Activated T-helper 2 cell treated with anti-CD3 and anti-CD28 coated beads, Interferon-gamma antibody, Interleukin-2, Interleukin-4, amounts not matched to agents 10 μg/mL and 5 μg/mL and 100 μg/mL, durations not matched to agents 14 hours and 24 hours and 36 hours (primary cell): ENCODE data around the gene ARHGAP12. TPM values are rescaled to one million over a fixed set of nuclear protein-coding genes. Genes with fewer than 3 reads are reported as not detected.

Experiments used
- DNase-seq: peaks from one replicate; pipeline ENCODE4 v3.0.0; 2021; ENCODE audit warnings: low spot score
- H3K27ac Mint-ChIP-seq: one replicate; pipeline ENCODE4 v1.8.0; 2021; ENCODE audit warnings: mixed read lengths
- H3K27me3 Mint-ChIP-seq: one replicate; pipeline ENCODE4 v1.8.0; 2021; ENCODE audit warnings: low read depth, mixed read lengths
- H3K36me3 Mint-ChIP-seq: one replicate; pipeline ENCODE4 v1.8.0; 2021; ENCODE audit warnings: low read depth, mixed read lengths
- H3K4me1 Mint-ChIP-seq: one replicate; pipeline ENCODE4 v1.8.0; 2021; ENCODE audit warnings: low read depth, mixed read lengths
- H3K4me3 Mint-ChIP-seq: one replicate; pipeline ENCODE4 v1.8.0; 2021; ENCODE audit warnings: low read depth, mild to moderate bottlenecking, moderate library complexity, mixed read lengths
- H3K9me3 Mint-ChIP-seq: one replicate; pipeline ENCODE4 v1.8.0; 2021; ENCODE audit warnings: mixed read lengths
- intact Hi-C: fragments of 100-400 bp; cut with micrococcal nuclease; formaldehyde crosslinking; loops from one replicate; pipeline ENCODE4 v1.15.1; 2023
- total RNA-seq: library from RNA; stranded (reverse); gene quantifications from 2 replicates; pipeline ENCODE4 v1.2.3, GENCODE V29; 2022

The ARHGAP12 gene
- total RNA-seq, 1 donor from 2014 or later = 2.7 TPM

DNA sequence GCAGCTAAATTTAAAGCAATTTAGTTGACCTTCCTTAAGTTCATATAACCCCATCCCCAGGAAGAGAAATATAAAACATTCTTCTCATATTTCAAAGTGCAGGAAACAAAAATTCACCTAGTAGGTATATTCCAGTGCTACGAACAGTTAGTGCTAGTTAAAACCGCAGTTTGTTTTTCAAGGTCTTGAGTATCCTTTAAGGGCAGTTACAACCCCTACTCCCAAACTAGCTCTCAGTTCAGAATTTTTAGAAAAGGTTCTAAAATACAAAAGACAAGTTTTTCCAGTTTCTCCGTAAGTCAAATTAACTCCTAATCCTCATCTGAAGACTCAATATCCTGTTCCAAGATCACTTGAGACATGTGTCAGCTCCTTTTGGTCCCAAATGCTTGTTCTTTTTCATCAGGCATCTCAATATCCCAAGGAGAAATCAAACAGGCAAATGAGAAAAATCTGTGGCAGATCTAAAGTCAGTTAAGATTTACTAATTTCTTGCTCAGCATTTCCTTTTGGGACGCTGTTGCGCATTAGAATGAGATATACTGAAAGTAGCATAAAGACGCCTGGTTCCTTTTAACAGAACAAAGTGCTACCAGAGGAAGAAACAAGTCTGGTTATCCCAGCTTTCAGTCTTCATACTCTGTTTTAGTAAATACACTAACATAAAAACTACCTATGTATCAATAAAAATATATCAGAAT lies 51.8 kb downstream of the ARHGAP12 start:
- peaks cover 18% of the 10 kb centered on the region for H3K4me1 Mint-ChIP-seq
- H3K27ac Mint-ChIP-seq = no peak overlapping the region
- no peaks in the 10 kb centered on the region for H3K36me3 Mint-ChIP-seq
- H3K4me3 Mint-ChIP-seq = no peak overlapping the region
- DNase-seq = no peak
- intact Hi-C loops = loop anchor here (5.0 kb wide), 1 partner anchor 45 kb away; no protein-coding TSS in a partner anchor
- H3K27me3 Mint-ChIP-seq = peaks cover 1% of the 10 kb centered on the region
- no peaks in the 10 kb centered on the region for H3K9me3 Mint-ChIP-seq

GRCh38 chr10:31875608-31876007 lies 53.0 kb downstream of the ARHGAP12 start:
- Mint-ChIP-seq H3K9me3 (no peaks in the 10 kb centered on the region), H3K27me3 (peaks cover 1% of the 10 kb centered on the region), H3K27ac (no peak overlapping the region), H3K4me3 (no peak overlapping the region), H3K36me3 (no peaks in the 10 kb centered on the region), H3K4me1 (peaks cover 18% of the 10 kb centered on the region)
- intact Hi-C loops = loop anchor here (5.0 kb wide), 1 partner anchor 47 kb away; no protein-coding TSS in a partner anchor
- no peak for DNase-seq

- intact Hi-C loops = no loop called here
- Mint-ChIP-seq H3K9me3 (no peaks in the 10 kb centered on the region), H3K4me1 (peaks cover 17% of the 10 kb centered on the region), H3K4me3 (no peak overlapping the region), H3K27ac (no peak overlapping the region), H3K36me3 (no peaks in the 10 kb centered on the region), H3K27me3 (no peaks in the 10 kb centered on the region)
- no peak for DNase-seq
Observed at GRCh38 chr10:31873724-31874123, 54.9 kb downstream of the ARHGAP12 start.

- intact Hi-C loops = no loop called here
- H3K27ac Mint-ChIP-seq = no peak overlapping the region
- H3K4me1 Mint-ChIP-seq = peaks cover 10% of the 10 kb centered on the region
- no peak overlapping the region for H3K4me3 Mint-ChIP-seq
- no peaks in the 10 kb centered on the region for H3K36me3 Mint-ChIP-seq
- DNase-seq = no peak
- H3K9me3 Mint-ChIP-seq = no peaks in the 10 kb centered on the region
- H3K27me3 Mint-ChIP-seq = no peaks in the 10 kb centered on the region
Observed at GRCh38 chr10:31871266-31872065, 57.2 kb downstream of the ARHGAP12 start.

DNA sequence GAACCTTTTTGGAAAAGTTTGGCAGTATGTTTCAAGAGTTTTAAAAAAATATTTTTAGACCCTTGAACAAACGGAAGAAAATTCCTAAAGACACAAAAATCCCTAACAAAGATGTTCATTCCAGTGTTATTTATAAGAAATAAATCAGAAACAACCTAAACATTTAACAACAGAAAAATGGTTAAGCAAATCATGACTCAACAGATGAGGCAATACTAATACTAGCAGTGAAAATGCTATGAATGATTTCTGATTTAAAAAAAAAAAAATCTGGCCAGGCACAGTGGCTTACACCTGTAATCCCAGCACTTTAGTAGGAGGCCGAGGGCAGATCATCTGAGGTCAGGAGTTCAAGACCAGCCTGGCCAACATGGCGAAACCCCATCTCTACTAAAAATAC lies 61.0 kb downstream of the ARHGAP12 start:
- H3K4me1 Mint-ChIP-seq = peaks cover 7% of the 10 kb centered on the region
- intact Hi-C loops = no loop called here

DNA sequence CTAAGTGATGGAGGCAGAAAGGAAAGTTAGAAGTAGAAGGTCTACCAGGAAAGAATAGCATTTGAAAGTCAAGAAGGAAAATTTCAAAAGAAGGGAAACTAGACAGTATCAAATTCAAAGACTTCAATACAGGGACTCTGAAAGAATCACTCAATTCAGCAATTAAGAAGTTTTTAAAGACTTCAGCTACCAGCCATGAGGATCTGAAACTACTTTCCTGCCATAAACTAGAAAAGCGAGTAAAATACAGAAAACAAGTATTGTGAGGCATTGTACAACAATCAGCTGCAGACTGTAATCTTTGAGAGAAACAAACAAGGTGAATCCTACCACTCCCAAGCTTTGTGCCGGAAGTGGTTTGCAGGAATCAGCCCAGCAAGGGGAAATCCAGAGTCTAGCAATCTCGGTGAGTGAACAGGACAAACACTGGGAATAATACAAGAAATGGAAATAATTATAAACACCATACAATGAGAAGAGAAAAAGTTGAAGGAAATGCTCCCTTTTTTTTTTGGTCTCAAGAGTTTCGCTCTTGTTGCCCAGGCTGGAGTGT lies 62.4 kb downstream of the ARHGAP12 start:
- no peaks in the 10 kb centered on the region for H3K36me3 Mint-ChIP-seq
- H3K4me3 Mint-ChIP-seq = no peak overlapping the region
- intact Hi-C loops = no loop called here
- H3K27ac Mint-ChIP-seq = no peak overlapping the region
- peaks cover 13% of the 10 kb centered on the region for H3K27me3 Mint-ChIP-seq
- DNase-seq = no peak
- no peaks in the 10 kb centered on the region for H3K9me3 Mint-ChIP-seq
- peaks cover 10% of the 10 kb centered on the region for H3K4me1 Mint-ChIP-seq

More for the DNA sequence above, 61.0 kb downstream of the ARHGAP12 start:
- Mint-ChIP-seq H3K27ac (no peak overlapping the region), H3K9me3 (no peaks in the 10 kb centered on the region), H3K4me3 (no peak overlapping the region), H3K27me3 (peaks cover 13% of the 10 kb centered on the region), H3K36me3 (no peaks in the 10 kb centered on the region)
- DNase-seq = no peak

- no peak overlapping the region for H3K27ac Mint-ChIP-seq
Observed at GRCh38 chr10:31864834-31865518, 63.7 kb downstream of the ARHGAP12 start.

GRCh38 chr10:31855033-31855432 lies 73.6 kb downstream of the ARHGAP12 start:
- intact Hi-C loops = no loop called here
- H3K27me3 Mint-ChIP-seq = no peaks in the 10 kb centered on the region
- H3K9me3 Mint-ChIP-seq = no peaks in the 10 kb centered on the region
- H3K27ac Mint-ChIP-seq = no peak overlapping the region
- H3K36me3 Mint-ChIP-seq = no peaks in the 10 kb centered on the region
- peaks cover 10% of the 10 kb centered on the region for H3K4me1 Mint-ChIP-seq
- no peak overlapping the region for H3K4me3 Mint-ChIP-seq
- DNase-seq = no peak

More at GRCh38 chr10:31864834-31865518, 63.7 kb downstream of the ARHGAP12 start:
- Mint-ChIP-seq H3K4me1 (peaks cover 10% of the 10 kb centered on the region), H3K9me3 (no peaks in the 10 kb centered on the region), H3K27me3 (peaks cover 13% of the 10 kb centered on the region), H3K36me3 (no peaks in the 10 kb centered on the region), H3K4me3 (no peak overlapping the region)
- no peak for DNase-seq
- intact Hi-C loops = loop anchor here (5.0 kb wide), 1 partner anchor 62 kb away; the partner anchor contains the start of gene ARHGAP12

GRCh38 chr10:31853629-31854028 lies 75.0 kb downstream of the ARHGAP12 start:
- no peak overlapping the region for H3K27ac Mint-ChIP-seq
- H3K9me3 Mint-ChIP-seq = no peaks in the 10 kb centered on the region
- H3K4me1 Mint-ChIP-seq = peaks cover 10% of the 10 kb centered on the region
- intact Hi-C loops = no loop called here
- no peaks in the 10 kb centered on the region for H3K27me3 Mint-ChIP-seq
- no peaks in the 10 kb centered on the region for H3K36me3 Mint-ChIP-seq
- H3K4me3 Mint-ChIP-seq = no peak overlapping the region
- DNase-seq = no peak

DNA sequence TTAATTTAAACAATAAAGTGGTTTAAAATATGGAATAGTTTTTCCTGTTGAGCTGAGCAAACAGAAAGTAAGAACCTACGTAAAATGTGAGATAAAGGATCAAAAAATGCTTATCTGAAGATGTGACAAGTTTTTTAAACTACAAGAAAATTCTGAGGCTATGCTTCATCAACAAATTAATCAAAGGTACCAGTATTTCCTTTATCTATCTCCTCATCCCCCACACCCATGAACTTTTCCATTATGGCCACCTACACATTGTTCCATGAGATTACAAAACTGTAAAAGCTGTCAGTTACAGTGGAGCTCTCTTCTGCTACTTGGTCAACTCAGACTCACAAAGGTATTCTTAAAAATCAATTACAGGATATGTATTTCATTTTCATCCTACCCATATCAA lies 77.4 kb downstream of the ARHGAP12 start:
- intact Hi-C loops = no loop called here
- peaks cover 6% of the 10 kb centered on the region for H3K4me1 Mint-ChIP-seq
- DNase-seq = no peak
- H3K27ac Mint-ChIP-seq = no peak overlapping the region
- no peak overlapping the region for H3K4me3 Mint-ChIP-seq
- H3K36me3 Mint-ChIP-seq = no peaks in the 10 kb centered on the region
- no peaks in the 10 kb centered on the region for H3K27me3 Mint-ChIP-seq
- H3K9me3 Mint-ChIP-seq = no peaks in the 10 kb centered on the region

- Mint-ChIP-seq H3K27me3 (peaks cover 6% of the 10 kb centered on the region), H3K4me3 (no peak overlapping the region), H3K4me1 (peaks cover 6% of the 10 kb centered on the region), H3K27ac (no peak overlapping the region), H3K9me3 (no peaks in the 10 kb centered on the region), H3K36me3 (no peaks in the 10 kb centered on the region)
- intact Hi-C loops = no loop called here
- no peak for DNase-seq
Observed at GRCh38 chr10:31847515-31847914, 81.1 kb downstream of the ARHGAP12 start.

DNA sequence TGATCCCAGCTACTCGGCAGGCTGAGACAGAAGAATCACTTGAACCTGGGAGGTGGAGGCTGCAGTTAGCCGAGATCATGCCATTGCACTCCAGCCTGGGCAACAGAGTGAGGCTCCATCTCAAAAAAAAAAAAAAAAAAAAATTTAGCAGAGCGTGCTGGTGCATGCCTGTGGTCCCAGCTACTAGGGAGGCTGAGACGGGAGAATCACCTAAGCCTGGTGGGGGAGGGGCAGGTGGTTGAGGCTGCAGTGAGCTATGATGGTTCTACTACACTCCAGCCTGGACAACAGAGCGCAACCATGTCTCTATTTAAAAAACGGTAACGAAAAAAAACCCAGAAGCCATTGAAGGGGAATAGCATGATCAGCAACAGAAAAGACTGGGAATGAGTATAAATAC lies 89.9 kb downstream of the ARHGAP12 start:
- Mint-ChIP-seq H3K4me1 (no peaks in the 10 kb centered on the region), H3K27ac (no peak overlapping the region), H3K9me3 (no peaks in the 10 kb centered on the region), H3K27me3 (peaks cover 6% of the 10 kb centered on the region), H3K4me3 (no peak overlapping the region), H3K36me3 (no peaks in the 10 kb centered on the region)
- no peak for DNase-seq
- intact Hi-C loops = no loop called here
